HCT116 (cell line): ENCODE measurements around the gene RNPEPL1.

Experiments used
- ATF3 ChIP-seq: IDR thresholded peaks from 2 replicates; pipeline ENCODE4 v1.6.1; 2012
- EZH2phosphoT487 ChIP-seq: fragments of 200-600 bp; IDR thresholded peaks from 2 replicates; pipeline ENCODE4 v1.6.1; 2018; ENCODE audit warnings: antibody characterized with exemption, borderline replicate concordance
- POLR2AphosphoS5 ChIP-seq: IDR thresholded peaks from 2 replicates; pipeline ENCODE4 v1.6.1; 2011; ENCODE audit warnings: mild to moderate bottlenecking, low read depth, low read length, moderate library complexity
- REST ChIP-seq: IDR thresholded peaks from 2 replicates; pipeline ENCODE4 v1.6.1; 2012; ENCODE audit warnings: low read depth
- TF ChIP-seq, protein P1 (sequence below), 3 experiments: fragments of 200-600 bp in 1 of 3; sonication (generic) in 1 of 3; IDR thresholded peaks in 2 of 3; conservative IDR thresholded peaks in 1 of 3; 2 replicates each; pipeline ENCODE4 v1.5.1; 2012 to 2017; ENCODE audit warnings: low read depth in 2 of 3, low read length in 2 of 3, antibody characterized with exemption in 1 of 3, borderline replicate concordance in 1 of 3, control low read depth in 1 of 3, mild to moderate bottlenecking in 1 of 3, mixed read lengths in 1 of 3, mixed run types in 1 of 3, moderate library complexity in 1 of 3; ENCODE audit not compliant: insufficient read depth in 1 of 3

DNA sequence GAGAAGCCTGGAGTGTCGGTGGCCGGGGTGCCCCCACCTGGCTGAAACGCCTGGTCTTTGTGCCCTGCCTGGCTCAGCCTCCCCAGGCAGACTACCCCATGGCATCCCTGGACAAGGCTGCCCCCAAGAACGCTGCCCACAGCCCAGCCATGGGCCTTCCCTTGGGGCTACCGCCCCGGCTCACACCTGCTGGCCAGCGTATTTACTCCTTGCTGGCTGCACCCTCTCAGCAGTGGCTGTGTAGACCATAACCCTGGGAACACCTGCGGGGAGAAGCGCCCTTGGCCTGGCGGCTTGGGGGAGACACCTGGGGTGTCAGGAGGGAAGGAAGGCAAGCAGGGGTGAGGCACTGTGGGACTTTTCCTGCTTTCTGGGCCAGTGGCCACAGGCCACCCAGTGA, 35.6 kb downstream of the RNPEPL1 start:
- no peak for TF ChIP-seq REST
- TF ChIP-seq, protein P1, sequence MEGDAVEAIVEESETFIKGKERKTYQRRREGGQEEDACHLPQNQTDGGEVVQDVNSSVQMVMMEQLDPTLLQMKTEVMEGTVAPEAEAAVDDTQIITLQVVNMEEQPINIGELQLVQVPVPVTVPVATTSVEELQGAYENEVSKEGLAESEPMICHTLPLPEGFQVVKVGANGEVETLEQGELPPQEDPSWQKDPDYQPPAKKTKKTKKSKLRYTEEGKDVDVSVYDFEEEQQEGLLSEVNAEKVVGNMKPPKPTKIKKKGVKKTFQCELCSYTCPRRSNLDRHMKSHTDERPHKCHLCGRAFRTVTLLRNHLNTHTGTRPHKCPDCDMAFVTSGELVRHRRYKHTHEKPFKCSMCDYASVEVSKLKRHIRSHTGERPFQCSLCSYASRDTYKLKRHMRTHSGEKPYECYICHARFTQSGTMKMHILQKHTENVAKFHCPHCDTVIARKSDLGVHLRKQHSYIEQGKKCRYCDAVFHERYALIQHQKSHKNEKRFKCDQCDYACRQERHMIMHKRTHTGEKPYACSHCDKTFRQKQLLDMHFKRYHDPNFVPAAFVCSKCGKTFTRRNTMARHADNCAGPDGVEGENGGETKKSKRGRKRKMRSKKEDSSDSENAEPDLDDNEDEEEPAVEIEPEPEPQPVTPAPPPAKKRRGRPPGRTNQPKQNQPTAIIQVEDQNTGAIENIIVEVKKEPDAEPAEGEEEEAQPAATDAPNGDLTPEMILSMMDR (IDR thresholded peaks at IDR 0.05 in 2 of 3, conservative IDR thresholded peaks at IDR 0.05 in 1 of 3; ENCODE audit: borderline replicate concordance in 1 of 3, insufficient read depth in 1 of 3, low read depth in 2 of 3, low read length in 2 of 3) = no peak
- TF ChIP-seq POLR2AphosphoS5 = no peak
- no peak for TF ChIP-seq EZH2phosphoT487
- no peak for TF ChIP-seq ATF3
